Endometrial microvascular endothelial cells (primary cell): Measurements from ENCODE around the gene GPR15LG. TPM values are rescaled to one million over a fixed set of nuclear protein-coding genes. Genes with fewer than 3 reads are reported as not detected.

ENCODE experiments used
- total RNA-seq: library from RNA; depleted of rRNA; stranded (reverse); fragments of >200 nt; gene quantifications from one replicate; pipeline ENCODE4 v1.2.3, GENCODE V29; 2015; ENCODE audit errors: inconsistent ontology term

The GPR15LG gene
- total RNA-seq, 1 donor from 2014 or later, result not detected

Other genes with a start within 250 kb of the GPR15LG start
- 199 TPM for gene GHITM, start 34.3 kb upstream of the GPR15LG start, total RNA-seq
- gene CDHR1, start 20.7 kb downstream of the GPR15LG start, total RNA-seq, result not detected
- gene LRIT2, start 51.7 kb downstream of the GPR15LG start, total RNA-seq, result not detected
- gene LRIT1, start 67.7 kb downstream of the GPR15LG start, total RNA-seq, result not detected
- not detected for gene RGR, start 71.3 kb downstream of the GPR15LG start, total RNA-seq
- 29.2 TPM for gene CCSER2, start 154.8 kb downstream of the GPR15LG start, total RNA-seq